PC-9 (cell line): Measurements from ENCODE around the gene FAM107A.

ENCODE experiments used
- CTCF ChIP-seq: fragments of 200-600 bp; sonication (generic); conservative IDR thresholded peaks from 2 replicates; pipeline ENCODE4 v1.6.1; 2017; ENCODE audit warnings: mixed run types, antibody characterized with exemption, mild to moderate bottlenecking, moderate library complexity
- EZH2 ChIP-seq: fragments of 200-600 bp; sonication (generic); IDR thresholded peaks from 2 replicates; pipeline ENCODE4 v1.8.0; 2017; ENCODE audit warnings: antibody characterized with exemption, low read depth

- TF ChIP-seq CTCF = no peak
- no peak for TF ChIP-seq EZH2
These were observed 29.5 kb upstream of the FAM107A start for GRCh38 chr3:58606693-58607092.
